ENCODE data around the gene KCNK13.
"Not testable (repeated sequence)": the region's sequence is repeated elsewhere in the genome, so short reads cannot be mapped to it uniquely, and the experiment has no call there.

KCNK13 gene

DNA sequence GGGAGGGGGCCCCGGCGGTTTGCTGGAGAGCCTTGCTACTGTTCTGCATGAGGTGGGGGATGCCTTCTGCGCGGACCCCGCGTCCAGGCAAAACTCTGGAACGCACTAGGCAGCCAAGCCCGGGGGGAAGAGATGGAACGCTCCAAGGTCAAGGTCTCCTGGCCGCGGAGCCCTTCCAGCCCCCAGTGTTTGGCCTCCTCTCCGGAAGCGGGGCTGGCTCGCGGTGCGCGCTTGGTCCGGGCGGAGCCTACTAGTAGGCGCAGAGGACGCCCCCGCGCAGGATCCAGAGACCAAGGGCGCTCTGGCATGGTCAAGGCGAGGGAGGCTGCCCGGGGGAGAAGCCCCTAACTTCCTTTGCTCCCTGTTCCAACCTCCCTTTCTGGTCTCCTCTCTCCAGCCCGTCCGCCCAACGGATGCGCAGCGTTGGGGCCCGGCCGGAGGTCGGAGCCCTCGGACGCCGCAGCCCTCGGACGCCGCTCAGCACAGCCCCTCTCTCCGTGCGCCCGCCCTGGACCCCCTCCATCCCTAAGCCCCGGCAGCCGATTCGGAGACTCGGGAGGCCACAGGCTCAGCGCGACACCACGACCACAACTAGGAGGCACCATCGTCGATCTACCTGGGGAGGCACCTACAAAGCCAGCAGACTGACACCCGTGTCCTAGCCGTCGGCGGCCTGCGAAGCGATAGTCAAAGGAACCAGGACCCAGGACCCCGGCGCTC, 669 bp upstream of the KCNK13 start:
- peak; percentile 21 for DNase-seq (ENCODE audit: low spot score)

DNA sequence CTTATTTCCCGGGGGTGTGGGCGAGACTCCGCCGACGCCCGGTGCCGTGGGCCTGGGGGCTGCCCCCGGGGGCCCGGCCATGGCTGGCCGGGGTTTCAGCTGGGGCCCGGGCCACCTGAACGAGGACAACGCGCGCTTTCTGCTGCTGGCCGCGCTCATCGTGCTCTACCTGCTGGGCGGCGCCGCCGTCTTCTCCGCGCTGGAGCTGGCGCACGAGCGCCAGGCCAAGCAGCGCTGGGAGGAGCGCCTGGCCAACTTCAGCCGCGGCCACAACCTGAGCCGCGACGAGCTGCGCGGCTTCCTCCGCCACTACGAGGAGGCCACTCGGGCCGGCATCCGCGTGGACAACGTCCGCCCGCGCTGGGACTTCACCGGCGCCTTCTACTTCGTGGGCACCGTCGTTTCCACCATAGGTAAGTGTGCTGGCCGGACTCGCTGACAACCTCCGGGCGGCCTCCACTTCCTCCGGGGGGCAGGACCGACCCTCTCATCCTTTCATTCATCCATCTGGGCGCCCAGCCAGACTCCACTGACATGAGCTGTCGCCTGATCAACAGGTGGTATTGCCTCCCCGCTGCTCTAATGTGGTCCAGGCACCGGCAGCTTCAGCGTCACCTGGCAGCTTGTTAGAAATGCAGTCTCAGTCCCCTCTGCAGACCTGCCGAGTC, 467 bp downstream of the KCNK13 start:
- peak; percentile 29 for DNase-seq (ENCODE audit: low spot score)

DNA sequence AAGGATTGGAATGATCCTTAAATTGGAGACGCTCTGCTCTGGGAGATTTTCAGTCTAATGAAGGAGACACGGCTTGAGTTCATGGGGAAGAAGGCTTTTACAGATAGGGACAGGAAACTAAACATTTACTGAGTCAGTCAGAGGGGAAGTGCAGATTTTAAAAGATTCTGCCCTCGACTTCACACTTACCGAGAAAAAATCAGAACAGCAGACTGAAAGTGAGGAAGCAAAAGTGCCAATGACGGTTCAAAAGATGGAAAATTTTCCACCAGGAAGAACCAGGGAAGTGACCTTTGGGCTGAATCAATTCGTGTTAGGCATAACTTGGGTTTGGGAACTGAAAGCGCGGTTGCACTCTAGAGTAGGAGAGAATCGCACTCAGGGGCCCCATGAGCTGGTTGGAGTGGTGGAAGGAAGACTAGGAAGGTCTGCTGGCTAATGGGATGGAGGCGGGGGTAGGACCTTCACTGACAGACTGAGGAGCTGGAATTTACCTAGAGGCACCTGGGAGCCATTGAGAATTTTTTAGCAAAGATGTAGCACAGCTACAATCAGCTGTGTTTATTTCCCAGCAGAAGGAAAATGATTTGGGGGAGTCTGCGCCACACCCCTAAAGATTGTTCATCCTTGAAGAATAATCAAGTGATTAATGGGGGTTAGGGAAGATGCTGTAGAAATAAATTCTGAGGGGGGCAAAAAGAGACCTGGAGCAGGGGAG, 1.2 kb downstream of the KCNK13 start:
- no peak for DNase-seq (ENCODE audit: low spot score)

DNA sequence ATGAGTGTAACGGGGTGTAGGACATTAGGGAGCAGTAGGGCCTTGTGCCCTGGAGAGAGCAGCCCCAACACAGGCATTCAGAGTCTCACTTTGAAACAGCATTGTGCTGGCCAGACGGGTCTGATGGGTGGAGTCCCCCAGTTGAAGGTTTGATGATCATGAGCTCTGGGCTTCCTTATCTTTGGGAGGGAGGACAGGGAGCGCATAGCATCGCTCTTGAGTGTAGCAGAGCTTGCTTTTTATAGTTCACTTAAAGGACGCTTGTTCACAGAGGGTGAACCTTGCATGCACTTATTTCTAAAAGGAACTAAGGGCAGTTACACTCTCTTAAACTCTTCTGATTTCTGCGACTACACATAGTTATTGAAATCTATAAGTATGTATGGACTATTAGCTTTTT, 10.6 kb downstream of the KCNK13 start:
- DNase-seq (ENCODE audit: low spot score) = no peak

DNA sequence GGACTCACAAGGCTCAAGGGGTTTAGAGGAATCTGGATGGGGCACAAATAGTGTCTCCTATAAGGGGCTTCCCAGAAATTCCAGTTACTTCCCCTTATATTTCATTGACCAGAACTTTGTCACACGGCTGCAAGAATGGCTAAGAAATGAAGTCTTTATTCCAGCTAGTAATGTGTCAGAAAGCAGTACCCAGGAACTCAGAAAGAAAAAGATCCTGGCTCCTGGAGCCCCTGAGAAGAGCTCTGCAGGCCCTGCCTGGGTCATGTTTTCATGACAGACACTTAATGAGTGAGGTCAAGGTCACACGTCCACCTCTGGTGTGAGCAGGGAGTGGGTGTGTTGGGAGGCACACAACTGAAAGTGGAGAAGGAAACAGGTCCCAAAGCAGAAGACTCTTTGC, 17.8 kb downstream of the KCNK13 start:
- DNase-seq (ENCODE audit: low spot score) = no peak

DNA sequence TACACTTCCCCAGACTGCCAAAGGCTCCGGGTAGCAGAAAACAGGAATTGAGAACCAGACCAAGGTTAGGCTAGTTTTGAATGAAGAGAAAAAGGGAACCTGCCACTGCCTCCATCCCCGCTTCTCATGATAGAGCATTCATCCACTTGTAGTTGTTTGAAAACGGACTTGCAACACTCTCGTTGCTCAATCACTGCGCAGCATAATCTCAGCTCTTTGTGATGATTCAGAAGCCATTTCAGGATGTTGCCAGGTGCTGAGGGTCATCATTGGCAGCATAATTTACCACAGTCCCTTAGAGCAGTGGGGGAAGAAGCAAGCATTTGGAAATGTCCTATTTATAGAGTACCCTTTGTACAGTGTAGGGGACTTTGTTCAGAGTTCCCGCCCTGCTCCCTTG, 25.6 kb downstream of the KCNK13 start:
- DNase-seq (ENCODE audit: low spot score) = no peak

DNA sequence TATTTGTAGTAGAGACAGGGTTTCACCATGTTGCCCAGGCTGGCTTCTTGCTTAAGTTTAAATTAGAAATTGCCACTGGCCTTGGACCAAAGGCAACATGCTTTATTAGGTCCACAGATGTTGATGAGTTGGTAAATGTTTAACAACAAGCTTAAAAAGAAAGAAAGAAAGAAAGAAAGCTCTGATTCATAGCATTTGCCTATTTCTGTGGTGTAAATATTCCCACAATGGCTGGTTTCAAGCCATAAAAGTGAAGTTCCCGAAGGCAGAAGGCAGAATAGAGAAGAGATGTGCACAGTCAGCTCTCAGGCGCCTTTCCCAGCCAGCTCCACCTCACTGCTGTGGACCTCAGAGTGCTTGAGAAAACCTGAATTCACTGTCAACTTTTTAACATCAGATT, 26.4 kb downstream of the KCNK13 start:
- no peak for DNase-seq (ENCODE audit: low spot score)

DNA sequence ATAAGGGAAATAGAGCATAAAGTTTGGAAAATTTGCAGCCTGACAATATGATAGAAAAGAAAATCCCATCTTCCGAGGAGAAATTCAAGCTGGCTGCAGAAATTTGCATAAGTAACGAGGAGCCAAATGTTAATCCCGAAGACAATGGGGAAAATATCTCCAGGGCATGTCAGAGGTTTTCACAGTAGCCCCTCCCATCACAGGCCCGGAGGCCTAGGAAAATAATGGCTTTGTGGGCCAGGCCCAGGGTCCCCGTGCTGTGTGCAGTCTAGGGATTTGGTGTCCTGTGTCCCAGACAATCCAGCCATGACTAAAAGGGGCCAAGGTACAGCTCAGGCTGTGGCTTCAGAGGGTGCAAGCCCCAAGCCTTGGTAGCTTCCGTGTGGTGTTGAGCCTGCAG, 27.7 kb downstream of the KCNK13 start:
- not testable (repeated sequence) for DNase-seq (ENCODE audit: low spot score)

DNA sequence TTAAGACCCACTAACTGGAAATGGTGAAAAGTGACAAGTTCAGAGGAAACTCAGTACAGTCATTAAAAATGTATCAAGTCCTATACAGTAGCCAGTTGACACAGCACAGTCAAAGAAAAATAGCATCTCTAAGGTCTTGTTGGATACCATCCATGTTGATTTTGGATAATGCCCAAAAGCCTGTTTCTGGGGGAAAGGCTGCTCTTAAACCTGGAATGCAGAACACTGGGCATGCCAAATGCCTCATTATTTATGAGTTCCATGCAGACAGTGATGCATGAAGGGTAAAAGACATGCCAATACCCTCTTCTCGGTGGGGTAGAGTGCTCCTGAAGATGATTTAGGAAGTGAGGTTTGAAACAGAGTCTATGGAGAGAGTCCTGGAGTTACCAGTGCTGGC, 29.6 kb downstream of the KCNK13 start:
- DNase-seq (ENCODE audit: low spot score) = no peak

DNA sequence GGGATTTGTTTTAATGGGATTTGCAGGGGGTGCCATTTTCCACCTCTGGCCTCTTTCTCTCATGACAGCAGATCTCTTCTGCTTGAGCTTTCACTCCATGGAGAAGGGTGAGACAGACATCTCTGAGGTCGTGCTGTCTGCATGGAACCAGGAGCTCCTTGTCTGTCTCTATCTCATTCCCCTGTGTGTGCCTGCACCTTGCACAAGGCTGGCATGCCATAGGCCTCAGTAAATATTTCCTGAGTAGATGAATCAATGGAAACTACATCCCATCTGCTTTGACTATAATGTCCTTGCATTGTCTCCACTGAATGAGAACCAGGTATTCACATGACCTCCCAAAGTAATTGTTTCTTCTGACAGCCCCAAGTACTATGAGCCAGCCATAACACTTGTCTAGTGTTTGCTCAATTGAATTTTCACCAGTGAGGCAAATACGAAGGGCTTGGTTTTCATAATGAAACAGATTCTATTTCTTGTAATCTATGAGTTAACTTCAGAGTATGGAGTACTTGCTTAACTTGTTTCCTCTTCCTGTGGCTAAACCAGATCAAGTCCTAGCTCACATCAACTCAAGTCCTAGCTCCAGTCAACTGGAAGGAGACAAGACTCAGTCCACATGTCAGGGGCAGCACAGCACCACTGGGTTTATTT, 32.3 kb downstream of the KCNK13 start:
- DNase-seq (ENCODE audit: low spot score) = peak; percentile 24

DNA sequence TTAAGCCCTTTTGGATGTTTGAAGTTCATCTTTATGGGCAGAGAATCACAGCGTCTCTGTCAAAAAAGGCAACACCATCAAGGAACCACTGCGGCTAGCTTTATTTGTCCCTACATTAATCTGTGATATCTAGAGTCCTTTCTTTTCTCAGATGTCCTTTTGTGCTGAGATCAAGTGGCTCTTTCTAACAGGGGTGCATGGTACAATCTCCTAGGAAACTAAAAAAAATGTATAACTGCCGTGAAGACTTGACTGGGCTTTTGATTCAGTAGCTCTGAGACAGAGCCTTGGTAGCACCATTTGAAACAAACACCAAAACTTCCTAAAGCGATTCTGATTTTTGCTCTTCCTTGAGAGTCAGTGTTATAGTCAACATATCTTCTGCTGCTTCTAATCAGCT, 33.3 kb downstream of the KCNK13 start:
- no peak for DNase-seq (ENCODE audit: low spot score)

DNA sequence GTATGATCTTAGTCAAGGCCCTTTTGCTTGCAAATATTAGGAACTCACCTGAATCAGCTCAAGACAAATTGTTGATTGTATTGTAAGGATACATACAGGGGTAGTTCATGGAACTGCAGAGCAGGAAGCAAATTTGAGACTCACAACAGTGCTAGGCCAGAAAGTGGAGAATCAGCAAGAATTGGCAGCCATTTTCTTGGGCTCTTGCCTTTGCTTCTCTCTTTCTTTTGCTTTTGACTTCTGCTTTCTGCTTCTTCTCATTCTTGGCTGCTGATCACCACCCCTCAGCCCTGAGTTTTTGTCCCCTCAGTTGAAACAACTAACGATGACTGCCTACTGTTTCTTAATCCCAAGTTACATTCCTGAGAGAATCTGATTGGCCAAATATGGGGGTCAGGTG, 34.8 kb downstream of the KCNK13 start:
- DNase-seq (ENCODE audit: low spot score) = no peak

DNA sequence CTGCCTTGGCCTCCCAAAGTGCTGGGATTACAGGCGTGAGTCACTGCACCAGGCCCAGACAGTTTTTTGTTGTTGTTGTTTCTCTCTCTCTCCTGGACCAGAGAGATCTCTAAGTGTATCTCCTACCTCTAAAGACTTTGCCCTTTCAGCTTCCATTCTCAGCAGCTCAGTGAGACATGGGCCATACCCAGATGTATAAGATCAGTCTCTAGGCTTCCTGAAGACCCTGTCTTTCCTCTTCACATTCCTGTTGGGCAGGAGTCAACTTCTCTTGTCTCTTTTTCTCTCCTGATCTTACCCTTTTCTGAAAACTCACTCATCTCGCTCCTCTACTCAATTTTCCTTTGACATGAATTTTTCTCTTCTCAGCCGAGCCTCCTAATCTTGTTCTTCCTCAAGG, 42.0 kb downstream of the KCNK13 start:
- no peak for DNase-seq (ENCODE audit: low spot score)

DNA sequence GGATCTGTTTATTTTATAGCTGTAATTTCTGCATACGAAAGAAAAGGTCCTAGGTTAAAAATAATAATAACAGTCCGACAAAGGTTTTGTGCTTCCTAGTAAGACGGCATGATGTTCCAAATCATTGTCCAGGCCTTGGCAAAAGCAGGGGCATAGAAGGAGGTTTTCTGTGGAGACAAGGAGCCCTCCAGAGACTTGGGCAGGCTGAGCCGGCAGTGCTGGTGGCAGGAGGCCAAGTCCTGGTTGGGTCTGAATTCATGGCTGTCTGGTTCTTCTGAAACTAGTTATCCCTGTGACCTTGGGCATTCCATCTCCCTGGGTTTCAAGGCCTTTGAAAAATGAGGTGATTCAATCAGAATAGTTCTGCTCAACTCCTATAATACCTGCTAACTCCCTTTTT, 44.0 kb downstream of the KCNK13 start:
- DNase-seq (ENCODE audit: low spot score) = no peak

DNA sequence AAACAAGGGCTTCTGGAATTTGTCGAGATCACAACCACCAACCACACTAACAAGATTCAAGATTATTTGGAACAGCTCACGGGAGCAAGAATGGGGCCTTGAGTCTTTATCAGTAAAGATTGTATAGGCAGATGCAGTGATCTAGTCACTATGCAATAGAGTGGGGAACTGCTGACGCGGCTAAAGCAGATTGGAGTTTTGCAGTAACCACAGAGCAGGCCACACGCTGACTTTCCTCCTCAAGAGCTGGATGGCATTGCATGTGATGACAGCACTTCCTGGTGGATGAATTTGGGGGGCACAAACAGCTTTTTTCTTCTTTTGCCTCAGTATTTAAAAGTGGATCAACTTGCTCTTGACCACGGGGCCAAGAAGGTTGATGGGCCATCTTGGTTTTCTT, 46.0 kb downstream of the KCNK13 start:
- DNase-seq (ENCODE audit: low spot score) = no peak

DNA sequence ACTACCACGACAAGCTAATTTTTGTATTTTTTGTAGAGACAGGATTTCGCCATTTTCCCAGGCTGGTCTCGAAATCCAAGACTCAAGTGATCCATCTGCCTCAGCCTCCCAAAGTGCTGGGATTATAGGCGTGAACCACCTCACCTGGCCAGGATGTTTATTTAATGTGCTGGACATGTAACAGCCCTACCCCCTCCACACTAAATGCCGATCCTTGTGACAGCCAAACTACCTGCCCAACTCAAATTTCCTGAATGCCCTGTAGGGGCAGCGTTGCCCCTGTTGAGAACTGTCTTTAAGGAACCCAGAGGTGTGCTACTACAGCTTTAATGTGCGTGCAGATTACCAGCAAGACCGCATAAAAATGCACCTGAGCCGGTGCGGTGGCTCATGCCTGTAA, 48.1 kb downstream of the KCNK13 start:
- no peak for DNase-seq (ENCODE audit: low spot score)

DNA sequence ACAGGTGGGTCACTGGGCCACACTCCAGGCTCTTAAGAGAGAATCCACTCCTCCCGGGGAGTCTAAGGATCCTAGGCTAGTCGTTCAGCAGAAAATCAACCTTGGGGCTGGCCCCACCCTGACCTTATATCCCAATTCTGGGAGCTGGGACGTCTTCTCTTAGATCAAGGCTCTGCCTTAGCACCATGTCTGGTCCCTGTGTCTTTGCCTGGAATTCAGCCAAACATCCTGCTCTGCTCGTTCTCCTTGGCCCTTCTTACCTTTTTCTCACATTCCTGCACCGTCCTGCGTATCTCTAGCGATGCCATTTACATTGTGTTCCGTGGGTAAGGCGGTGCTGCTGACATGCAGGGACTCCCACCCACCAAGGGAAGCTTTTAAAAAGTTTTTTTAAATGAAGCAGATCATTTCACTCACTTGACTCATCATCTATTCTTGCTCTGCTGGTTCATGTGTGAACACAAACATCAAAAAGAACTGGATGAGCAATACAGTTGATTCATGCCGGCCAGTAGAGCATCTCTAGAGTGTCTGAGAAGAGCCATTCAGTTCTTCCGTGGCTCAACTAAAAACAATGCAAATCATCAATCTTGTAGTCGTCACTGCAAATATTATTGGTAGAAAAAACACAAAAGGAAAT, 50.2 kb downstream of the KCNK13 start:
- DNase-seq (ENCODE audit: low spot score) = peak; percentile 56

DNA sequence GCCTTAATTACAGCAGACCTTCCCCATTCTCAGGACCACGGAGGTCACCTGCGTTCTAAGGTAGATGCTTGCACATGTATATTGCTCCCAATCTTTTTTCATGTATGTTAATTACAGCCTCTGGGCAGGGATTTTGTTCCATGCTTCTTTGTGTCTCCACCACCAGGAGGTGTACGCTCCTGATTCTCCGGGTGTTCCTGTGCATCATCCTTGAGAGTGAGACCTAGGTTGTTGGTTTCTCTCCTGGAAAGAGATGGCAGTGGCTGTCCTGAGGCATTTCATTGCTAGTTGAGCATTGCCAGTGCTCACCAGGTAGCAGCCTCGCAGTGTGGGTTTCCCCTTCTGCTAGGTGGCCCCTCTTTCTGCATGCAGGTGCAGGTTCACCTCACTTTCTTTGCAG, 52.8 kb downstream of the KCNK13 start:
- no peak for DNase-seq (ENCODE audit: low spot score)

DNA sequence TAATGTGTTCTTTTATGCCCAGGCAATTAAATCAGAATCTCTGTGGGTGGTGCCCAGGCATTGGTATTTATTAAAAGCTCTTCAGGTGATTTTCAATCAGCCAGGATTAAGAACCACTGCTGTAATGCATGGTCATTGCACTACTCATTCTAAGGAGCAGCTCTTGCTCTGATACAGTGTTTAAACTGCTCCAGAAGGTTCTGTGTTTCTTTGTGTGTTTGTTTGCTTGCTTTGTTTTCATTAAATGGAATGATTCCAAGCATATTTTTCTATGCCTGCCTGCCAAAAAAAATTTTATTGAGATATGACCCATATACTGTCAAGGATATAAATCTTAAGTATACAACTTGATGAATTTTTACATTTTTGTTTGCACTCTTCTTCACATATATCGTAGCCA, 54.0 kb downstream of the KCNK13 start:
- no peak for DNase-seq (ENCODE audit: low spot score)

DNA sequence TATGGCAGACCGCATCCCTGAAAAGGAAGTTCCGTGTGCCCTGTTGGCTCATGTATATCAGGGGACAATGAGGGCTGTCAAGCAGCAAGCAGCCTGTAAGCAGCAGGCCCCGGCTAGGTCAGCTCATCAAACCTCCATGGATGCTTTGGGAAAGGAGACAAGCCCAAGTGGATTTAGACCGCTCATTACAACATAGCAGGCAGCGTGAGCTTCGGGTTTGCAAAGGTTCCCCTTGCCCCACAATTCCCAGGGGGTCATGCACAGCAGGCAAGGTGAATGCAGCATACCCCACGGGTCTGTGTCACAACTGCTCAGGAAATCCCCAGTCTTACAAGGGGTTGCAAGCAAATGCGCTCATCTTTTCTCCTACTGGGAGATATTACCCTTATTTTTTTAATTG, 54.6 kb downstream of the KCNK13 start:
- DNase-seq (ENCODE audit: low spot score) = no peak

DNA sequence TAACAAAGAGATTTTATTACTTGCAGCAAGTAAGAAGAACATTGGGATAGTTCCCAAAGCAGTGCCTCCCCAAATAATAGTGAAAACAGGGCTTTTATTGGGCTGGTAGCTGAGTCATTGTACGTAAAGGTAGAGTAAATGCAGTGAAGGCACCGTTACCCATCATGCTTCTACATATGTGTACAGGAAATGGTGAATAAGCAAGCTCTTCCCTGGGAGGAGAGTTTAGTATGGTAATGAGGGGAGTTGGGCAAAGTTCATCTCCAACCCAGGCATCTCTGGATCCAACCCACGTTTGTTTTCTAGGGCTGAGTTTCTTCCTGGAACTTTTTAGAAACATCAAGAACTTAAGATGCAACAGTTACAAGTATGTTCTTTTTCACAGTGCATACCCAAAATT, 56.2 kb downstream of the KCNK13 start:
- DNase-seq (ENCODE audit: low spot score) = no peak

DNA sequence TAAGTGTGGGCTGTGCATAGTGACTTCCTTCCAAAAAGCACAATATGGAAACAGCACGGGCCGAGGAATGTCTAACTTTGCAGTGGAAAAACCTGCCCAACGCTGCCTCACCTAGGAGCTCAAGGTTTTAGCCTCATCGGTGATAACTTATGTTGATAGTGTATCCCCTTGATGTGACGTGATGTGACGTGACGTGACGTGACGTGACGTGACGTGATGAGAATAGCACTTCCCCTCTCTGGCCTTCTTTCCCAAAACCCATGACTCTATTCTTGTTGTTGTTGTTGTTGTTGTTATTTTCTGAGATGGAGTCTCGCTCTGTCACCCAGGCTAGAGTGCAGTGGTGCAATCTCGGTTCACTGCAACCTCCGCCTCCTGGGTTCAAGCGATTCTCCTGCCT, 64.5 kb downstream of the KCNK13 start:
- DNase-seq (ENCODE audit: low spot score) = no peak
